Fibroblast of skin of scalp (primary cell): ENCODE results near the gene FURIN. TPM values are rescaled to one million over a fixed set of nuclear protein-coding genes. Genes with fewer than 3 reads are reported as not detected.
"Not testable (repeated sequence)": the region's sequence is repeated elsewhere in the genome, so short reads cannot be mapped to it uniquely, and the experiment has no call there.

Source experiments
- DNase-seq: peaks from one replicate; pipeline ENCODE4 v3.0.0-alpha.2; 2013
- polyA plus RNA-seq, 2 experiments: library from polyadenylated mRNA; unstranded; fragments of 120-200 nt; gene quantifications; one replicate each; pipeline ENCODE4 v1.2.1, GENCODE V29; 2013; ENCODE audit not compliant: insufficient read length in 2 of 2

FURIN gene
- polyA plus RNA-seq (2013, experiment 1 of 2; ENCODE audit: insufficient read length), result 57.8 TPM
- 56.9 TPM for polyA plus RNA-seq (2013, experiment 2 of 2; ENCODE audit: insufficient read length)

- DNase-seq, result no peak
These were observed at the start of gene FURIN for GRCh38 chr15:90868261-90868689. FURIN (plus strand) TSS chr15:90868588; CDS start chr15:90875741, 7,153 bp downstream.

GRCh38 chr15:90819390-90819789, 49.0 kb upstream of the FURIN start:
- DNase-seq, result no peak

DNA sequence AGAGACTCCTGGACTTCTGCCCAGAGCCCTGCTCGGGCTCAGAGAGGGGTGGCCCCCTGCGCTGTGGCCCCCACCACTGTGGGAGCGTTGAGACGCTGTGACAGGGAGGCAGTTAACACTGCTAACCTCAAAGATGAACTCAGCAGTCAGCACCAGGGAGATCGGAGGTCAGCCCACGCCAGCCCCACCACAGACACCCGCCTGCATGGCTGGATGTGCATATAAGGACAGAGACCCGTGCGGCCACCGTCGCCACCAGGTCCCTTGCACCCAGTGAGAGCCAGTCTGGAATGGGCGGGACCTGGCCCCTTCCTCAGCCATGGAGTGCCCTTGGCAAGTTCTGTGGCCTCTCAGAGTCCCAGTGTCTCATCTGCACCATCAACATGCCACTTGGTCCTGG, 48.5 kb upstream of the FURIN start:
- DNase-seq, result no peak

DNA sequence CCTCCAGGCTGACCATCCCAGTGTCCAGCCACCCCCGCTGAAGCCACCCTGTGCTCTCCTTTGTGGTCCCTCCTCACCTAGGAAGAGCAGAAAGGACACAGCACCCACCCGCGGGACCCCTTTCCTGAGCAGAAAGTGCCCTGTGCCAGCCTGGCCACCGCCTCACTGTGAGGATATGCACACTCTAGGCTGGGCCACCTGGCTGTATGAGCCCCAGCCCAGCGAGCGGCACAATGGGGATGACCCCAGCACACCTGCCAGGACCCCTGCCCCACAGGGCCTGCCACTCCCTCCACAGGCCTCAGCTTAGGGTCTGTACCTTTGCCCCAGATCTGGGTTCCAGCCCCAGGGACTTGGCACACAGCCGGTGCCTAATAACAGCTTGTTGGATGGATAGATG, 47.9 kb upstream of the FURIN start:
- DNase-seq, result no peak

DNA sequence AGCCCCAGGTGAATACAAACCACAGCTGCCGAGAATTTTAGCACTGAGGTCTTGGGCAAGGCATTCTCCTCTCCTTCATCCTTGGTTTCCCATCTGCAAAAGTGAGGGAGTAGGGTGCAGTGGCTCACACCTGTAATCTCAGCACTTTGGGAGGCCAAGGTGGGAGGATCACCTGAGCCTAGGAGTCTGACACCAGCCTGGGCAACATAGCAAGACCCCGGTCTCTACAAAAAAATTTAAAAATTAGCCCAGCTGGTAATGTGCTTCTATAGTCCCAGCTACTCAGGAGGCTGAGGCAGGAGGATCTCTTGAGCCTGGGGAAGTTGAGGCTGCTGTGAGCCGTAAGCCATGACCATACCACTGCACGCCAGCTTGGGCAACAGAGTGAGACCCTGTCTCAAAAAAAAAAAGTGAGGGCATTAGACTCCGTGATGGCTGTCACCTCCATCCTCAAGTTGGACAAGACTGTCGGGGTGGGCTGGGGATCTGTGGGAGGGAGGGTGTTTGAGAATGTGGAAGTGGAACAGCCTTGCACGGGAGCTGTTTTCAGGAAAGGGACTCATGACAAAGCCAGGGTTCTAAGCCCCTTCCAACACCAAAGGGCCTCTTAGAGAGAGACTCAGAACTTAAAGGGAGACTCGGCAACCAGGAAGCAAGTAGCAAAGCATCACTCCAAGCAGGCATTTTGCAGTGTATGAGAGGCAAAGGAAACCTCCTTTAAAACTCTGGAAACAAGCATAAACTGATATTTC, 46.0 kb upstream of the FURIN start:
- no peak for DNase-seq

- DNase-seq, result no peak
These were observed 44.9 kb upstream of the FURIN start for GRCh38 chr15:90823455-90823974.

DNA sequence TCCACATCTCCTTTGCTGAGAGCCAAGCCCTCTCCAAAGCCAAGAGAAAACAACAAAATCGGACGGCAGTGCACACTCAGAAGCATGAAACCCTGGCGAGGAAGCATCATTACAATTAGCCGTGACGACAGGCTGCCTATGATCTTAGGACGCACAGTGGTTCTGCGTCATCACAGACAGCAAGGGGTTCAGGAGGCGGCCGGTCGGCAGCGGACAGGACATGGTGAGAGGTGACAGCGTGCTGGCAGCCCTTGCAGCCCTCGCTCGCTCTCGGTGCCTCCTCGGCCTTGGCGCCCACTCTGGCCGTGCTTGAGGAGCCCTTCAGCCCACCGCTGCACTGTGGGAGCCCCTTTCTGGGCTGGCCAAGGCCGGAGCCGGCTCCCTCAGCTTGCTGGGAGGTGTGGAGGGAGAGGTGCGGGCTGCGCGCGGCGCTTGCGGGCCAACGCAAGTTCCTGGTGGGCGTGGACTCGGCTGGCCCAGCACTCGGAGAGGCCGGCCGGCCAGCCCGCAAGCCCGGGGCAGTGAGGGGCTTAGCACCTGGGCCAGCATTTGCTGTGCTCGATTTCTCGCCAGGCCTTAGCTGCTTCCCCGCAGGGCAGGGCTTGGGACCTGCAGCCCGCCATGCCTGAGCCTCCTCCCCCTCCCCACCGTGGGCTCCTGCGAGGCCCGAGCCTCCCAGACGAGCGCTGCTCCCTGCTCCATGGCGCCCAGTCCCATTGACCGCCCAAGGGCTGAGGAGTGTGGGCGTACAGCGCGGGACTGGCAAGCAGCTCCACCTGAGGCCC, 43.1 kb upstream of the FURIN start:
- not testable (repeated sequence) for DNase-seq

DNA sequence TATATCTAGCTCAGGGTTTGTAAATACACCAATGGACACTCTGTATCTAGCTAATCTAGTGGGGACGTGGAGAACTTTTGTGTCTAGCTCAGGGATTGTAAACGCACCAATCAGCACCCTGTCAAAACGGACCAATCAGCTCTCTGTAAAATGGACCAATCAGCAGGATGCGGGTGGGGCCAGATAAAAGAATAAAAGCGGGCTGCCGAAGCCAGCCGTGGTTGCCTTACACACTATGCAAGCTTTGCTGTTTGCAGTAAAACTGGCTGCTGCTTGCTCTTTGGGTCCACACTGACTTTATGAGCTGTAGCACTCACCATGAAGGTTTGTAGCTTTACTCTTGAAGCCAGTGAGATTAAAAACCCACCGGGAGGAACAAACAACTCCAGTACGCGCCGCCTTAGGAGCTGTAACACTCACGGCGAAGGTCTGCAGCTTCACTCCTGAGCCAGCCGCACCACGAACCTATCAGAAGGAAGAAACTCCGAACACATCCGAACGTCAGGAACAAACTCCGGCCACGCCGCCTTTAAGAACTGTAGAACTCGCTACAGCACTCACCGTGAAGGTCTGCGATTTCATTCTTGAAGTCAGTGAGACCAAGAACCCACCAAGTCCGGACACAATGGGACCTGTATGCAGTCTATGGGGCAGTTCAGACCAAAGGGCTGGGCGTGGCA, 42.0 kb upstream of the FURIN start:
- DNase-seq, result not testable (repeated sequence)

DNA sequence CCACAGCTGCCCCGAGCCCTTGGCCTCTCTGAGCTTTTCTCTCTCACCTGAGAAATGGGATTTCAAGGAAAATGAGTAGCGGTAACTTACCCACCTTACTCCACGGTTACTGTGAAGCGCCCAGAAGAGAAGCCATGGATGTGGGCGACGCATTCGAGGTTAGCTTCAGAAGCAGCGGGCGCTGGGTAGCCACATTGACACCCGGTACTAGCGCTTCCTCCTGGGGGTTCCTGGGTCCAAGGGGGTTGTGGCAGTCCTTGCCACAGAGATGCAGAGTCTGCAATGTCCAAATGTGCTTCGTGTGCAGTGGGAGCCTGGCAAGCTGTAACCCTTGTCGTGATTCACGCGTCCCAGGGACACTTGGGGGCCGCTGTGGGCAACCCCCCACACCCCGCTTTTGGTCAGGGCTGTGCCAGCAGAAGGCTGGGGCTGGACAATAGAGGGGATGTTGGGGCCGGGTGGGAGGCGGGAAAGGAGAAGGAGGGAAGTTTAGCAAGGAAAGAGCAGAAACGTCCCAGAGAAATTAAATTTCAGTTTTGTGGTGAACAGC, 41.4 kb upstream of the FURIN start:
- DNase-seq, result no peak

DNA sequence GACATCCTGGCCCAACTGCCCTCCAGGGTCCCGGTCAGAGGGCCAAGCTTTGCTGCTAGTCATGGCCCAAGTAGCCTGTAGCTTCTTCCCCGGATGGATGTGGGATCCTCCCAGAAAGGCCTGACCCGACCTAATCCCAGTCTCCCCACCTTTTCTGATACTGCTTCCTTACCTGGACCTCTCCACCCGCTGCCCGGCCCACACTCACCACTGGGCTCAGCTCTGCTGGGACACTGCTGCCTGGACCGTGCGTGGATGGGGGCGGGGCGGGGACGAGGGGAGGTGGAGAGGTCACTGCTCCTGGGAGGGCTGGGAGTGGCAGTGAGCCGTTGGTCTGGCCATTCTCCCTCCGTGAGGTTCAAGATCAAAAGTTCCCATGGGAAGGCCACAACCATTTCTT, 40.3 kb upstream of the FURIN start:
- DNase-seq, result no peak

DNA sequence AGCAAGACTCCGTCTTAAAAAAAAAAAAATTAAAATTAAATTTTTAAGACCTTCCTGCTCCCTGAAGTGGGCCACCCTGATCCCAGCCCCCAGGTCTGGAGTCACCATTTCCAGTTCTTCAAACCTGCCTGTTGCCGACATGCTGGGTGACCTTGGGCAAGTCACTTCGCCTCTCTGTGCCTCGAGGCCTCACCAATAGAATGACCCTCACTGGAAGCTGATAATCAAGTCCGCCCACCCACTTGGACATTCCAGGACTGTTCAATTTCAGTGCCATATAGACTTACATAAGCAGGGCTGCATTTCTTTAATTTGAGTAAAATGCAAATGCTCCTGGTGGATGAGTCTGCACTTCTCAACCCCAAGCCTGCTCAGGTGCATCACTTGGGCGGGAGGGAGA, 39.3 kb upstream of the FURIN start:
- DNase-seq, result no peak

DNA sequence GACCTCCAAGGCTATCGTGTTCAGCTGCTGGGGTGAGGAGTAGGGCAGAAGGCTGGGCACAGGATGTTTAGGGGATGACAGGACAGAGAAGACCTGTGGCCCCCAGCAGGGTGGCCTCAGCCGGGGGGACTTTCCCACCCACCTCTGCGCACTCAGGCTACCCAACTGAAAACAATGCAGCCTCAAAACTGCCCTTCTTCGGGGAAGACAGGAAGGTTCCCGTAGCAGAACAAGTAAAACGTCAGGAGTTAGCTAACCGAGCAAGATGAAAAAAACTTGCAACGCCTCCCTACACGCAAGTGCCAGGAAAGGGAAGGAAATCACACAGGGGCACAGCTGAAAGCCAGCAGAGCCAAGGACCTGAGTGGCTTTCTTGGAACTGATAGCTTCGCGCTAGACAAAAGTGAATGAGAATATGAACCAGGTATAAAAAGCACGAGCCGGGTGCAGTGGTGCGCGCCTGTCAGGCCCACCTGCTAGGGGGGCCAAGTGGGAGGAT, 38.4 kb upstream of the FURIN start:
- DNase-seq, result no peak

DNA sequence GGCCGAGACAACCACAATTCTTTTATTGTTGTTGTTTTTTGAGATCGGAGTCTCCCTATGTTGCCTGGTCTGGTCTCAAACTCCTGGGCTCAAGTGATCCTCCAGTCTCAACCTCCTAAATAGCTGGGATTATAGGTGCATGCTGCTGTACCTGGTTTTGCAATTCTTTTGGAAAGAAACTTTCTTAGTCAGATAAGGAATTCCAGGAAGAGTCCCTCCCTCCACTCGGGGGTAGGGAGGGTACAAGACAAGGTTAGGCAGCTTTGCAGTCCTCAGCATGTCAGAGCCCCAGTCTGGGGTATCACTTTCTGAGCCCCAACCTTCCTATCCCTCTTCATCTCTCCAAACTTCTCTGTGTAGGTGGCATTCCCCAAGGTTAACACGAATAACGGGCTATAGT, 33.8 kb upstream of the FURIN start:
- no peak for DNase-seq

- peak; percentile 54 for DNase-seq
These were observed 32.0 kb upstream of the FURIN start for GRCh38 chr15:90836296-90836871.

GRCh38 chr15:90837094-90837493, 31.3 kb upstream of the FURIN start:
- no peak for DNase-seq

GRCh38 chr15:90838139-90838538, 30.2 kb upstream of the FURIN start:
- no peak for DNase-seq

GRCh38 chr15:90838544-90838943, 29.8 kb upstream of the FURIN start:
- no peak for DNase-seq

DNA sequence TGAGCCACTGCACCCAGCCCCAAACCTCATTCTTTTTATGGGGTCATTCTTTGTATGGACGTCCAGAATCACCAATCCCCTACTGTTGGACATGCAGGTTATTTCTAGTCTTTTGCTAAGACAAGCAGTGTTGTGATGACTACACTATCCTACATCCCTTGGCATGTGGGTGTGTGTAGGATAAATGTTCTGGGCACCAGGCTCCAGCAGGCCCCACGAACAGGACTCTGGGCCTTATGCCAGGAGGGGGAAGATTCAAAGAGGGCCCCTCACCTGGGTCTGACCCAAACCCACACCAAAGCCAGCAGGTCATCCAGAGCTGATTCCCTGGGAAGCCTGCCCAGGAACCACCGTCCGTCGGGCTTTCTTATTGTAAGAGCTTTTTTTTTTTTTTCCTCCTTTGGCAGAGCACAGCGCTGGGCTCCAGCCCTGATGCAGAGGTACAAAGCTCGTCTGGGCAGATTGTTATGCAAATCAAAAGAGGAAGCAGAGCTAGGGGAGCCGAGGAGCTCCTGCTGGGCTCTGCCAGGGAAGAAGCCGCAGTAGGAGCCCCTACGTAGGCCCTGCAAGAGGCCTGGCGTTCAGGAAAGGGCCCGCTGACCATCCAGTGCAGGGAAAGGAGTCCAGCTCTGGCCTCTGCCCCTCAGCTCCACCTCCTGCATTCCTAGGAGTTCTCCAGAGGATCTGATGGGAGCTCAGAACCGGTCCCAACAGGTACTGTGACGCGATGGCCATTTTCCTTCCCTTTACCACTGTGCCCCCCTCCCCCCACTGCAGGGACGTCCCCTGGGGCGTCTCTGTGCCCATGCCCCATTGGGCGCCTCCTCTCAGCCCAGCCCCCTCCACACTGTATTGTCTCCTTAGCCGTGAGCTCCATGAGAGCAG, 29.0 kb upstream of the FURIN start:
- no peak for DNase-seq

DNA sequence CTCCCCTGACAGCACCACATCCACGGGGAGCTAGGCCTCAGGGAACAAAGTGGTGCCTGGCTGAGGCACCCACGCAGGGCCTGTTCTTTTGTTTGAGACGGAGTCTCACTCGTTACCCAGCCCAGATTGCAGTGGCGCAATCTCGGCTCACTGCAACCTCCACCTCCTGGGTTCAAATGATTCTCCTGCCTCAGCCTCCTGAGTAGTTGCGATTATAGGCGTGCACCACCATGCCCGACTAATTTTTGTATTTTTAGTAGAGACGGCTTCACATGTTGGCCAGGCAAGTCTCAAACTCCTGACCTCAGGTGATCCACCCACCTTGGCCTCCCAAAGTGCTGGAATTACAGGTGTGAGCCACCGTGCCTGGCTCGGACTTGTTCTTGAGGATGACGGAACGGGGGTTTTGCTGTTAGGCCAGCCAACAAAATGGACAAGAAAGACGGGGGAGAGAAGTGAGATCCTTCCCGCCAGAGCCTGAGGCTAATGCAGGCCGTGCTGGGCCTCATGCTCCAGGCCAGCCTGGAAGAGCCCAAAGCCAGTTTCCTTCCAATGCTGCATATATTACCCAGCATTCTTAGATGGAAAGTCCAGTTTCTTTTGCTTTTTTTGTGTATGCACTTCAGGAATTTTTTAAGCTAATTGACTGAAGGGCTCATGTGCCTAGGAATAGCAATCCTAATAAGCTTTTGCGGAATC, 28.1 kb upstream of the FURIN start:
- DNase-seq, result no peak

- DNase-seq, result no peak
These were observed 27.4 kb upstream of the FURIN start for GRCh38 chr15:90840954-90841353.
